Measurements from ENCODE around the gene HOXD1. TPM values are rescaled to one million over a fixed set of nuclear protein-coding genes. Genes with fewer than 3 reads are reported as not detected.

The HOXD1 gene
- total and polyA plus RNA-seq, 10 donors: 0.49 to 4.5 (median 1.4) TPM

GRCh38 chr2:176160986-176161824, 27.3 kb upstream of the HOXD1 start:
- H3K4me3 ChIP-seq: no peak overlapping the region
- H3K9me3 ChIP-seq: peaks cover 0 to 4% (median 0%) of the 10 kb centered on the region in 8 donors
- H3K27me3 ChIP-seq (replicated peaks in 1 of 7): peaks cover 16 to 100% (median 98%) of the 10 kb centered on the region in 7 donors
- no peaks in the 10 kb centered on the region for H3K36me3 ChIP-seq
- 25 to 46% (median 30%) methylated on average over 22 of the region's 22 CpGs for WGBS, 5 donors
- H3K27ac ChIP-seq: no peak overlapping the region
- TF ChIP-seq CTCF (IDR thresholded peaks at IDR 0.05 in 8 of 11, conservative IDR thresholded peaks at IDR 0.05 in 3 of 11) (no peak), POLR2A (IDR thresholded peaks at IDR 0.05) (no peak), POLR2AphosphoS5 (IDR thresholded peaks at IDR 0.05) (no peak)
- H3K4me1 ChIP-seq: peaks cover 0 to 51% (median 14%) of the 10 kb centered on the region in 6 donors
- intact Hi-C loops (cut with DNase I; ENCODE audit: low total_unique reads): no loop called here
- no peak for DNase-seq

- Histone ChIP-seq H3K4me3 (no peak overlapping the region), H3K27me3 (replicated peaks in 1 of 7) (peaks cover 14 to 100% (median 96%) of the 10 kb centered on the region in 7 donors), H3K4me1 (peaks cover 0 to 45% (median 12%) of the 10 kb centered on the region in 6 donors), H3K36me3 (no peaks in the 10 kb centered on the region), H3K9me3 (peaks cover 0 to 4% (median 0%) of the 10 kb centered on the region in 8 donors), H3K27ac (no peak overlapping the region)
- no peak for DNase-seq
- intact Hi-C loops (cut with DNase I; ENCODE audit: low total_unique reads): no loop called here
- TF ChIP-seq CTCF (IDR thresholded peaks at IDR 0.05 in 8 of 11, conservative IDR thresholded peaks at IDR 0.05 in 3 of 11) (no peak), POLR2A (IDR thresholded peaks at IDR 0.05) (no peak), POLR2AphosphoS5 (IDR thresholded peaks at IDR 0.05) (no peak)
- WGBS, 5 donors: 20 to 25% (median 22%) methylated on average over 22 of the region's 22 CpGs
Observed at GRCh38 chr2:176161825-176162626, 26.4 kb upstream of the HOXD1 start.

GRCh38 chr2:176162911-176163671, 25.4 kb upstream of the HOXD1 start:
- intact Hi-C loops (cut with DNase I; ENCODE audit: low total_unique reads): no loop called here
- TF ChIP-seq POLR2A (IDR thresholded peaks at IDR 0.05) (no peak), CTCF (IDR thresholded peaks at IDR 0.05 in 8 of 11, conservative IDR thresholded peaks at IDR 0.05 in 3 of 11) (no peak), POLR2AphosphoS5 (IDR thresholded peaks at IDR 0.05) (no peak)

More at GRCh38 chr2:176162911-176163671, 25.4 kb upstream of the HOXD1 start:
- no peak overlapping the region for H3K27ac ChIP-seq
- H3K4me1 ChIP-seq: peaks cover 0 to 34% (median 10%) of the 10 kb centered on the region in 6 donors
- no peaks in the 10 kb centered on the region for H3K36me3 ChIP-seq
- no peak for DNase-seq
- 14 to 28% (median 23%) methylated on average over 28 to 29 of the region's 29 CpGs for WGBS, 5 donors
- H3K9me3 ChIP-seq: peaks cover 0 to 4% (median 0%) of the 10 kb centered on the region in 8 donors
- no peak overlapping the region for H3K4me3 ChIP-seq
- H3K27me3 ChIP-seq (replicated peaks in 1 of 7): peaks cover 14 to 100% (median 85%) of the 10 kb centered on the region in 7 donors
